HG03280 (cell line): ENCODE data around the gene GABRD.
"Not testable (repeated sequence)": the region's sequence is repeated elsewhere in the genome, so short reads cannot be mapped to it uniquely, and the experiment has no call there.

Experiments used
- ATAC-seq: cut with Tn5 transposase; IDR thresholded peaks from one replicate; pipeline ENCODE4 v1.9.1; 2021; ENCODE audit warnings: mild to moderate bottlenecking, moderate library complexity; ENCODE audit not compliant: unreplicated experiment

The GABRD gene, protein sequence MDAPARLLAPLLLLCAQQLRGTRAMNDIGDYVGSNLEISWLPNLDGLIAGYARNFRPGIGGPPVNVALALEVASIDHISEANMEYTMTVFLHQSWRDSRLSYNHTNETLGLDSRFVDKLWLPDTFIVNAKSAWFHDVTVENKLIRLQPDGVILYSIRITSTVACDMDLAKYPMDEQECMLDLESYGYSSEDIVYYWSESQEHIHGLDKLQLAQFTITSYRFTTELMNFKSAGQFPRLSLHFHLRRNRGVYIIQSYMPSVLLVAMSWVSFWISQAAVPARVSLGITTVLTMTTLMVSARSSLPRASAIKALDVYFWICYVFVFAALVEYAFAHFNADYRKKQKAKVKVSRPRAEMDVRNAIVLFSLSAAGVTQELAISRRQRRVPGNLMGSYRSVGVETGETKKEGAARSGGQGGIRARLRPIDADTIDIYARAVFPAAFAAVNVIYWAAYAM

DNA sequence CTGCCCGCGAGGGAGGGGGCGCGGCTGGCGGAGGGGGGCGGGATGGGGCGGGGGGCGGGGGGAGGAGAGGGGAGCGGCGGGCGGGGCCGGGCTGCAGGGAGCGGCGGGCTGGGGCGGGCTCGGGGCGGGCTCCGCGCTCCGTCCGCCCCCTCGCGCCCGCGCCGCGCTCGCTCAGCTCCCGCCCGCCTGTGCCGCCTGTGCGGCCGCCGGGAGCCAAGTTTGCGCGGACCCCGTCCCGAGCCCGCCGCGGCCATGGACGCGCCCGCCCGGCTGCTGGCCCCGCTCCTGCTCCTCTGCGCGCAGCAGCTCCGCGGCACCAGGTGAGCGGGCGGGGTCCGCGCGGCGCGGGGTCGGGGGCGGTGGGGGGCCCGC lies at the start of gene GABRD:
Gene GABRD, plus strand, starts transcription at position 174 of the 372 bp plus-strand sequence. Its CDS starts 79 bp downstream, at position 253.
- no peak for ATAC-seq

DNA sequence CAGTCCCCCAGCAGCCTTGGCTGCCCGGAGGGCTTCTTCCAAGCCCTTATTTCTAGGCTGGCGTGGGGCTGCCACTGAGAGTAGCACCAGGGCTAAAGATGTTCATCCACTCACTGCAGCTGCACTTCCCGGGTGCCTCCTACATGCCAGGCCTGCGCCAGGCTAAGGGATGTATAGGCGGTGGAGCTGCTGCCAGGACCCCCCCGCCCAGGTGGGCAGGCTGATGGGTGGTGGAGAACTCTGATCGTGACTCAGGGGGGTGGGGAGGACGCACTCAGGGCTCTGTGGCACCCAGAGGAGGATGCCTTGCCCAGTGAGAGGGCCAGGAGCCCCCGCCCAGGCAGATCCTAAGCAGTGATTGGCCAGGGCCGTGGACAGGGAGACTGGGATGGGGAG lies 49.6 kb upstream of the GABRD start:
- no peak for ATAC-seq

DNA sequence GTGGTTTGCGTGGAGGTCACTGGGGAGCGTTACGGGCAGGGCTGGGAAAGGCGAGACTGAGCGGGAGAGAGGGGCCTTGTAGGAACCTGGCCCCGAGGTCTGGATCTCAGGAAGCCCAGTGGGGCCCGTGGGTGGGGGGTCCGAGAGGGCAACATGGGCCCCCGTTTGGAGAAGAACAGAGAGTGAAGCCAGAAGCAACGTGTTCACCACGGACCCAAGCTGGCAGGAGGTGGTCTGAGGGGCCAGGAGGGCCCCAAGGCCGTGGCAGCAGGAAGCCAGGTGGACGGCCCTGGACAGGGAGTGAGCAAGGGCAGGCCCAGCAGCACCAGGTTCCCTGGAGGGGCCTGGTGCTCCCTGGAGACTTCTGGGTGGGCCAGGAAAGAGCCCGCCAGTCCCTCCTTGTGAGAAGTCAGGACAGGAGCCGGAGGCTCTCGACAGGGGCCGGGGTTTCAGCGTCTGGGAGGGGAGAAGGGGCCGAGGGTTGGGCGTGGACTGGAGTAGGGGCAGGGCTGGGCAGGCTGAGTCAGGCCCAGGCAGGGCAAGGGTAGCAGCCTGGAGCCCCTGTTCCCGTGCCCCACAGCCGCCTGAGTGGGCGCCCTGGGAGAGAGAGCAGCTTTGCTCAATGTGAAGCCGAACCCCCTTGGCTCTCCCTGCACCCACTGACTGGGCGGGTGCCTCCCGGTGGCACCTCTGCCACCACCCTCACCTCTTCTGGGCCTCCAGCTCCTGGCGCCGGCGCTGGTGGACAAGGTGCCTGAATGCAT lies 49.0 kb upstream of the GABRD start:
- no peak for ATAC-seq

DNA sequence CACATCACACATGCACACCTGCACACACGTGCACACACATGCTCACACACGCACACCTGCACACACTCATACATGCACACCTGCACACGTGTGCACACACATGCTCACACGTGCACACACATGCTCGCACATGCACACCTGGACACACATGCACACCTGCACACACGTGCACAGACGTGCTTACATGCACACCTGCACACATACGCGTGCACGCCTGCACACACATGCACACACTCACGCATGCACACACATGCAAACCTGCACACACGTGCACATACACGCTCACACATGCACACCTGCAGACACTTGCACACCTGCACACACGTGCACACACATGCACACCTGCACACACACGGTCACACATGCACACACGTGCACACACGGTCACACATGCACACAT lies 48.1 kb upstream of the GABRD start:
- ATAC-seq: no peak

DNA sequence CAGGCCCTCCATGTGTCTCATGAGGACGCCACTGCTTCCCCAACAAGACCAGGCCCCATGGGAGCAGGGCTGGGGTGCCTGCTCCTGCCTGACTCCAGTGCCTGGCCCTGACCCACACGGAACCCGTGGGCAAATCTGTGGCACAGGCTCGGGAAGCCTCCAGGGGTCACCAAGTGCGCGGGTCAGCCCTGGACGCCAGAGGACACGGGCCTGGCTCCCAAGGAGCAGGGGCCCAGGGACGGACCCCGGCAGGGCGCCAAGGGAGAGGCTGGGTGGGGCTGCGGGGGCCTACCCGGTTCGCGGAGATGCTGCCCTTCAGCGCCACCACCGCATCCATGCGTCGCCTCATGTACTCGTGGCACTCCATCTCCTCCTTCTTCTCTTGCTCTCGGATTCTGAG lies 47.5 kb upstream of the GABRD start:
- ATAC-seq: no peak

DNA sequence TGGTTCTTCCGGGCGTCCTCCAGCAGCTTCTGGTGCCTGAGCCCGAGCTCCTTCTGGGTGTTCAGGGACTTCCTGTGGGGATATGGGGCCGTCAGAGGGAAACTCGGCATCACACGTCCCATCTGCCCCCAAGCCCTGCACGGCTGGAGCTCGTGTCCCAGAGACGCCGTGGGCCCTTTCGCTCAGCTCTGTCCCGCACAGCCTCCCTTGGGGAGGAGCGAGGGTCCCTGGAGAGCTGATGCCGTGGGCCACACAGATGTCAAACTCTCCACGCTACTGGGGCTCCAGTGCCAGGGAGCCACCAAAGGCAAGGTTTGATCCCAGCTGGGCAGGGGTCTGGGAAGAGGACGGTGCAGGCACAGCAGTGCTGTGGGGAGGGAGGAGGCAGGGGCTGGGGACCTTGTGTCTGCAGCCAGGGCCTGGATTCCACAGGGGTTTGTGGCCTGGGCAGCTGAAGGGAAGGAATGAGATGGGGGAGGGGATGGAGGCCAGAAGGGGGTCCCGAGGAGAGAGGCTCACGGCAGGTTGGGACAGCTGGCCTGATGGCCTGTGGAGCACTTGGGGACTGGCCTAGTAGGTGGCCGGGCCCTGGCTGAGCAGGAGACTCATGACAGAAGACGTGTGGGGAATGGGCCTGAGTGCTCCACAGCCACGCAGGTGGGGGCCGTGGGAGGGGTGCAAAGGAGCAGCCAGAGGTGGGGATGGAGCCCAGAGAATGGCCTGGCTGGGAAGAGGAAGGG lies 46.0 kb upstream of the GABRD start:
- ATAC-seq: no peak

DNA sequence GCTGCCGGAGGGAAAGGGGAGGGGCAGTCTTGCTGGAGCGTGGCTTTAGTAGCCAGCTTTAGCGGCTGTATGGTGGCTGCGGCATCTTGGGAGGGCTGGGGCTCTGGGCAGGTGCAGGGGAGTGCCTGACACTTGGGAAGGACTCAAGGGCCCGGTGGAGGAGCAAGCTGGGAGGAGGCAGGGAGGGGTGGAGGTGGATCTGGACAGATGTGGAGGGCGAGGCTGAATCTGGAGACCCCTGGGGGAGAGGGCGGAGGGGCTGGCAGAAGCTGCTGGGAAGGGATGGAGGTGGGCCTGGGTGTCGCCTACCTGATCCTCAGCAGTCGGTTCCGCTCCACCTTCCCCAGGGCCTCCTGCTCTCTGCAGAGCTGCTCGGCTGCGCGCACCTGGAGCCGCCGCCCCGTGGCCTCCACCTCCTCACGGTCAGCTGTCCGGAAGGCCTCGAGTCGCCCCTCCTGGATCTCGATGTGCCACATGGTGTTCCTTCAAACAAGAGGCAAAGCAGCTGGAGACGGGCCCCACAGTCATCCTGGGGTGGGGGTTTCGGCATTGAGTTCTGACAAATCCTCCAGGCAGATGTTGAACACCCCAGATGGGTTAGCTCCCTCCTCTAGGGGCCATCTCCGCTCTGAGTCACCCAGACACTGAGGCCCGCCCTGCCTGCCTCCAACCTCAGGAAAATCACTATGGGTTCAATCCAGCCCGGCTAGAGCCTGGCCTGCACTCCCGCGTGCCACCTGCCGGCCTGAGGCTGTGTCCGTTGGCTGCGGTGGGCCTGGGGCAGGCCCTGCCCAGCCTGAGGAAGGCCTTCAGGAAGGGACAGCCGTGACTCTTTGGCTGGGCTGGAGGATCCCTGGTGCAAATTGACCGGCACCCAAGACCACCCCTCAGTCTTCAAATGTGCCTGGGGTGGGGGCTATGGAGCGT lies 45.2 kb upstream of the GABRD start:
- no peak for ATAC-seq

DNA sequence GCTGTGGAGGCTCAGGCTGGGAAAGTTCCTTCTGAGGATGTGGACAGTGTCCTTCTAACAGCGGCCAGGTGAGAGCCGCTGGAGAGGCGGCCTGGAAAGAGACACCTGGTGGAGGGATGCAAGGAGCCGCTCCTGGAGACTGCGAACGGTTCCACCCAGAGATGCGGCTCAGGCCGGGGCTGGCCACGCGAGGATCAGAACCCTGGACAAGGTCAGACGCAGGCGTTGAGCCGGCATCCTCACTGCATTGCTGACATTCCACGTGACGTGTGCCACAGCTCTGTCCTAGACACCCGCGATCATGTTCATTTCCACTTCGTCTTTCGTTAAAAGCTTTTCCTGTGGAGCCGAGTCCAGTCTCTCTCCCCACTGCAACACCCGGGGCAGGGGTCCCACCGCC lies 44.3 kb upstream of the GABRD start:
- ATAC-seq: no peak

DNA sequence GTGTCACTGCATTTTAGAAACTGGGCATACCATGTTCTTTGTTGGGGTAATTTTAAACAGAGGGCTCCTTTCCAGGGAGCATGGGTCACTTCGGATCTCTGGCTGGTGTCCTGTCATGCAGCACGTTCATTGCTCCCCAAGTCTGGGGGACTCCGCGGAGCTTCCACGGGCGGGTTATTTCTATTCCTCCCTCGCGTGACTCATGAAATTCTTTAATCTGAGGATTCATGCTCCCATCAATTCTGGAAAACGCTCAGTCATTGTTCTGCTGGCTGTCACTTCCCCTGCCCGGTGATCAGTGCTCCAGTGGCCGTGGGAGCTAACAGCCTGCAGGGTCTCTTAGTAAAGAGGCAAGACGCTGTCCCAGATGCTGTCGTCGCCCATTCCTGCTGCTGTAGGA lies 43.6 kb upstream of the GABRD start:
- ATAC-seq: no peak

DNA sequence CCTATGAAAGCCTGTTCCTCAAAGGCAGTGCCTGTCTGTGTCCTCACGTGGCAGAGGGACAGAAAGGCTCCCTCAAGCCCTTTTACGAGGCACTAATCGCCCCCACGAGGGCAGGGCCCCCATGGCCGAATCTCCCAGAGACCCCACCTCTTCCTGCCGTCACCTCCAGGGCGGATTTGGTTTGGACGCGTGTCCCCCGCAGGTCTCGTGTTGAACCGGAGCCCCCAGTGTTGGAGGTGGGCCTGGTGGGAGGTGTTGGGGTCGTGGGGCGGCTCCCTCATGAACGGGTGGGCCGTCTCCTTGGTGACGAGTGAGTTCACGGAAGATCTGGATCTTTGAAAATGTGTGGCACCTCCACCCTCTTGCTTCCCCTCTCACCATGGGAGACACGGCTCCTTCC lies 43.1 kb upstream of the GABRD start:
- no peak for ATAC-seq

DNA sequence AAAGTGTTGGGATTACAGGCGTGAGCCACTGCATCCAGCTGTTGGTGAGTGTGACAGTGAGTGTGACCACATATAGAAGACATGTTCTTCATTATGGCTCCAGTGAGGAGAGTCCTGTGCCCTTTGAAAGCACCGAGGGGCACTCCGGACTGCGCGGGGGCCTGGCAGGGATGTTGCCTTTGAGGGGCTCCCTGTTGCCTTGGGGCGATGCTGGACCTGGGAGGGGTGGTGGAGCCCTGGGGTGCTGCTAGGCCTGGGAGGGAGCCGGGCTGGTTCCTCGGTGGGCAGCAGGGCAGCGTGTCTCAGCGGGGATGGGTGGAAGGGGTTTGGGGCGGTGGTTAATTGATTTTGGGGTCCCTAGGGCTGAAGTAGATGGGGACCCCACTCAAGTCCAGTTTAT lies 41.0 kb upstream of the GABRD start:
- ATAC-seq: no peak

DNA sequence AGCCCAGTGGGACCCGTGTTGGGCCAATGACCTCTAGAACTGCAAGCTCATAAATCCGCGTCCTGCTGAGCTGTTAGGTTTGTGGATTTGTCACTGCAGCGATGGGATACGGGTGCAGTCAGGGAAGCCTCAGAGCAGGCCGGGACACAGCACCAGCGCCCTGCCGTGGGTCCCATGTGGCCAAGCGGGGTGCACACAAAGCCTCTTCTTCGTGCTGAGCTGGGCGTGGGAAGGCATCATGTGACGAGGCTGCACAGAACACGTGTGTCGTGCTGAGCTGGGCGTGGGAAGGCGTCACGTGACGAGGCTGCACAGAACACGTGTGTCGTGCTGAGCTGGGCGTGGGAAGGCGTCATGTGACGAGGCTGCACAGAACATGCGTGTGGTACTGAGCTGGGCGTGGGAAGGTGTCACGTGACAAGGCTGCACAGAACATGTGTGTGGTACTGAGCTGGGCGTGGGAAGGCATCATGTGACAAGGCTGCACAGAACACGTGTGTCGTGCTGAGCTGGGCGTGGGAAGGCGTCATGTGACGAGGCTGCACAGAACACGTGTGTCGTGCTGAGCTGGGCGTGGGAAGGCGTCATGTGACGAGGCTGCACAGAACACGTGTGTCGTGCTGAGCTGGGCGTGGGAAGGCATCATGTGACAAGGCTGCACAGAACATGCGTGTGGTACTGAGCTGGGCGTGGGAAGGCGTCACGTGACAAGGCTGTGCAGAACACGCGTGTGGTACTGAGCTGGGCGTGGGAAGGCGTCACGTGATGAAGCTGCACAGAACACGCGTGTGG lies 40.3 kb upstream of the GABRD start:
- not testable (repeated sequence) for ATAC-seq

DNA sequence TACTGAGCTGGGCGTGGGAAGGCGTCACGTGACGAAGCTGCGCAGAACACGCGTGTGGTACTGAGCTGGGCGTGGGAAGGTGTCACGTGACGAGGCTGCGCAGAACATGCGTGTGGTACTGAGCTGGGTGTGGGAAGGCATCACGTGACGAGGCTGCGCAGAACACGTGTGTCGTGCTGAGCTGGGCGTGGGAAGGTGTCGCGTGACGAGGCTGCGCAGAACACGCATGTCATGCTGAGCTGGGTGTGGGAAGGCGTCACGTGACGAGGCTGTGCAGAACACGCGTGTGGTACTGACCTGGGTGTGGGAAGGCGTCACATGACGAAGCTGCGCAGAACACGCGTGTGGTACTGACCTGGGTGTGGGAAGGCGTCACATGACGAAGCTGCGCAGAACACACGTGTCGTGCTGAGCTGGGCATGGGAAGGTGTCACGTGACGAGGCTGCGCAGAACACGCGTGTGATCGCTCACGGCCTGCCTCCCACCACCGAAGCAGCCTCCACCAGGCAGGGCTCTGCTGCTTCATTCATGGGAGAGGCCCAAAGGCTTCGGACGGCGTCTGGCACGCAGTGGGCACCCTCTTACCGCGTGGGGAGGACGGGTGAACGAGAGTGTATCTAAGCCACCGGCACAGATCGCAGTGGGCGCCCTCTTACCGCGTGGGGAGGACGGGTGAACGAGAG lies 39.5 kb upstream of the GABRD start:
- no peak for ATAC-seq

DNA sequence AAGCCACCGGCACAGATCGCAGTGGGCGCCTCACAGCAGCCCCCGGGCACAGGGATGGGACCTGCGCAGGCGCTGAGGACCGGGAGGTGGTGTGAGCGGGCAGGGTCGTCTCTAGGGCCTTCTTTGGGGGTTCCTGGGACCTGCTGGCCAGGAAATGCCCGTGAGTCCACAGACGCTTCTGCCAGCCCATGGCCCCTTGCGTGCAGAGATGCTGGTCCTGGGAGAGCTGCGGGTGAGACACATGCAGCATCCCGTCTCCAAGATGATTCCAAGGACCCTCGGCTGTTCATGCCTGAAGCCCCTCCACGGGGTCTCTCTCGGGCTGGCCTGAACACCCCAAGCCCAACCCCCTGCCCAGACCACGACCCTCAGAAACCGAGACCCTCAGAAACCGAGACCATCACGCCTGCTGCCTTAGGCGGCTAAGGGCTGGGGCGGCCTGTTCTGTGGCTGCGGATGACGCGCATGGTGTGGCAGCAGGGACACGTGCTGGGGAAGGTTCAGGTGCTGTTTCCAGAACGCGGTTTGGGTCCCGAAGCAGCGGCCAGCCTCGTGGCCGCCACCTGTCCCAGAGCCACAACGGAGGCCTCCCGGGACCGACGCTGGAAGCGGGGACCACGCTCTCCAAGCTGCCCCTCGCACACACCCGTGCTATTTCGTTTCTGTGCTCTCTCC lies 38.5 kb upstream of the GABRD start:
- ATAC-seq: no peak

DNA sequence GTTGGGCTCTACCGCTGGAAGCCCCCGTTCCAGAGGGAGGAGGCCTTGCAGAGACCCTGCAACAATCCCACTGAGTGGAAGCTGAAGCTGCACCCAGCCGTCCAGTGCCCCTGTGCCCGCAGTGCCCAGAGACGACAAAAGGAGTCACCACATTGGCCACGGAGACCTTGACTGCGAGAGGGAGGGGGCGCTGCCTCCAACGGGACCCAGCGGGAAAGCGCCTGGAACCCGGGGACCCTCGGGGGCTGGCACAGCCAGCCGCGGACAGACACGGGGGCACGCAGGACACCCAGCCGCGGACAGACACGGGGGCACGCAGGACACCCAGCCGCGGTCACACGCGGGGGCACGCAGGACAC lies 38.0 kb upstream of the GABRD start:
- ATAC-seq: no peak

DNA sequence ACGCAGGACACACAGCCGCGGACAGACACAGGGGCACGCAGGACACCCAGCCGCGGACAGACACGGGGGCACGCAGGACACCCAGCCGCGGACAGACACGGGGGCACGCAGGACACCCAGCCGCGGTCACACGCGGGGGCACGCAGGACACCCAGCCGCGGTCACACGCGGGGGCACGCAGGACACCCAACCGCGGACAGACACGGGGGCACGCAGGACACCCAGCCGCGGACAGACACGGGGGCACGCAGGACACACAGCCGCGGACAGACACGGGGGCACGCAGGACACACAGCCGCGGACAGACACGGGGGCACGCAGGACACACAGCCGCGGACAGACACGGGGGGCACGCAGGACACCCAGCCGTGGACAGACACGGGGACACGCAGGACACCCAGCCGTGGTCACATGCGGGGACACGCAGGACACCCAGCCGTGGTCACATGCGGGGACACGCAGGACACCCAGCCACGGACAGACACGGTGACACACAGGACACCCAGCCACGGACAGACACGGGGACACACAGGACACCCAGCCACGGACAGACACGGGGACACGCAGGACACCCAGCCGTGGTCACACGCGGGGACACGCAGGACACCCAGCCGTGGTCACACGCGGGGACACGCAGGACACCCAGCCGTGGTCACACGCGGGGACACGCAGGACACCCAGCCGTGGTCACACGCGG lies 37.4 kb upstream of the GABRD start:
- ATAC-seq: not testable (repeated sequence)

DNA sequence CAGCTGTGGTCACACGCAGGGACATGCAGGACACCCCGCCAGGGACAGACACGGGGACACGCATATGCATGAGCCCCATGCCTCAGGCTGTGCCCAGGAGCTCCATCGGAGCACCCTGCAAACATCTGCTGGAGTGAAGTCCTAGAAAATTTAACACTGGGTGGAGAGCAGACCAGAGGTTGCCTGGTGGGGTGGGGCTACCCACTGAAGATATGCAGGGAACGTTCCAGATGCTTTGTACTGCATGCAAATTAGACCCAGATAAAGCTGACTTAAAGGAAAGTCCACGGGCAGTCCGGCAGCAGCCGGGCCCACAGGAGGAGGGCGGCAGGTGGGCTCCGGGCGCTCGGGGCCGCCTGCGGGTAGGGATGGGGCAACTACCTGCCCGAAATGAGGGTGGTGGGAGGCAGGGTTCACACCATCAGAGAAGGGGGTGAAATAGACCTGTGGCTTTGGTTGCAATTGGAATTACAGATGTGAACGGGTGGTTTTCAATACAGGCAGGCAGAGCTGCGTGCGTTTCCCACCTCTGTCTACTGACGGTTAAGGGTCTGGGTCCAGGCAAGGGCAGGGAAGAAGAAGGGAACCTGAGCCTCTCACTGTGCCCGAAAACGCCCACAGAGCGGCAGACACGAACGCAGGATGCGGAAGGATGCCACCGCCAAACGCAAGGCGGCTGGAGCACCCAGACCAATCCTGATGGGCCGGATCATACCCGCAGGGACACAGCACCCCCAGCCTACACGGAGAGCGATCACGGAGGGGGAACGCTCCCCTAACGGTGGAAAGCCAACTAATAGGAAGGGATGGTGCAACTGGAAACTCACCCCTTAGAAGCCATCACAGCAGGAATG lies 36.5 kb upstream of the GABRD start:
- ATAC-seq: no peak
